HG03280 (cell line): ENCODE results near the gene RPS28.
"Not testable (repeated sequence)": the region's sequence is repeated elsewhere in the genome, so short reads cannot be mapped to it uniquely, and the experiment has no call there.

Source experiments
- ATAC-seq: cut with Tn5 transposase; IDR thresholded peaks from one replicate; pipeline ENCODE4 v1.9.1; 2021; ENCODE audit warnings: mild to moderate bottlenecking, moderate library complexity; ENCODE audit not compliant: unreplicated experiment

The RPS28 gene

GRCh38 chr19:8340341-8341096 lies 19.2 kb downstream of the RPS28 start:
- no peak for ATAC-seq

GRCh38 chr19:8341504-8341903 lies 20.2 kb downstream of the RPS28 start:
- ATAC-seq = not testable (repeated sequence)

DNA sequence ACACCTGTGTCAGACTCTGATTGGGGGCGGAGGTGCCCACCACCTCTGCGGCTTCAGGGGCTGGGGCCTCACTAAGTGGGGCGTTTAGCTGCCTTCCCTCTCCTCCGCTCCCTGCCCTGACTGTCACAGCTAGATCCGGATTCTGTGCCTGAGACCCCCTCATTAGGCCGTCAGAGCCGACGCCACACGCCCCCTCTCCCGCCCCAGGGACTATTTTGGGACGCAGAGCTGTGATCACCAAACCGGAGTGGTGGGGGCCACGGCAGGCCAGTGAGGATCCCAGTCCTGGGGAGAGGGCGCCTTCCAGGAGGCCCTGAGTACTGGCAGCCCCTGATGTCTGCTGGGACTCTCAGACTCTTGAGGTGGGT lies 21.0 kb downstream of the RPS28 start:
- ATAC-seq = no peak

- peak; percentile 92 for ATAC-seq
Measured at GRCh38 chr19:8342684-8343482, 21.6 kb downstream of the RPS28 start, which contains the start of gene KANK3. TSS of gene KANK3 (minus strand) at chr19:8343262. CDS start at chr19:8337828, 5,434 bp downstream.

DNA sequence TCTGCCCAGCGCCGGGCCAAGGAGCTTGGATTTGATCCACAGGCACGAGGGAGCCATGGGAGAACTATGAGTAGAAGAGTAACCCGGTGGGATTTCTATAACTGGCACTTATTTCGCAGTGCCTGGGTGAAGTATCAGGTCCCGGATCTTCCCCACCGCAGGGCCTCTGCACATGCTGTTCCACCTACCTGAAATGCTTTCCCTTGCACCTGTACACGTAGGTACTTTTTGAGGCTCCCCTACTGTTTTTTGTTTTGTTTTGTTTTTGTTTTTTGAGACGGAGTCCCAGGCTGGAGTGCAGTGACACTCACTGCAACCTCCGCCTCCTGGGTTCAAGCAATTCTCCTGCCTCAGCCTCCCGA lies 22.2 kb downstream of the RPS28 start:
- ATAC-seq = no peak

GRCh38 chr19:8349629-8350372 lies 28.5 kb downstream of the RPS28 start:
- ATAC-seq = not testable (repeated sequence)

DNA sequence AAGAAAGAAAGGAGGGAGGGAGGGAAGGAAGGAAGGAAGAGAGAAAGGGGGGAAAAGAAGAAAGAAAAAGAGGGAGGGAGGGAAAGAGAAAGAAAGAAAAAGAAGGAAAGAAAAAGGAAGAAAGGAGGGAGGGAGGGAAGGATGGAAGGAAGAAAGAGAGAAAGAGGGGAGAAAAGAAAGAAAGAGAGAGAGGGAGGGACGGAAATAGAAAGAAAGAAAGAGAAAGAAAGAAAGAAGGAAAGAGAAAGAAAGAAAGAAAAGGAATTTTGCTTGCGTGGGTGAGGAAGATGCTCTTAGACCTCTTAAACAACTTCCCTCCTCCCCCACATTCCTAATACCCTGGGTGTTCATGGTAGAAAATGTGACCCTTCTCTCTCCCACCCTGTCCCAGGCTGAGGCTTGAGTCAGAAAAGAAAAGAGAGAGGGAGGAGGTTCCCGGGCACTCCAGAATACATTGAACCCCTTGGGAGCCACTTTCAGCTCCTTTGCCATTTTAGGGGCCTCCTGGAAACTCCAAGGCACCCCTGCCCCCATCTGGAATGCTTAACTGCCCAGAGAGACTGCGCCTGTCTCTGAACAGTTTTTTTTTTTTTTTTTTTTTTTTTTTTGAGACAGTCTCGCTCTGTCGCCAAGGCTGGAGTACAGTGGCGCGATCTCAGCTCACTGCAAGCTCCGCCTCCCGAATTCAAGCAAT lies 31.0 kb downstream of the RPS28 start:
- no peak for ATAC-seq

DNA sequence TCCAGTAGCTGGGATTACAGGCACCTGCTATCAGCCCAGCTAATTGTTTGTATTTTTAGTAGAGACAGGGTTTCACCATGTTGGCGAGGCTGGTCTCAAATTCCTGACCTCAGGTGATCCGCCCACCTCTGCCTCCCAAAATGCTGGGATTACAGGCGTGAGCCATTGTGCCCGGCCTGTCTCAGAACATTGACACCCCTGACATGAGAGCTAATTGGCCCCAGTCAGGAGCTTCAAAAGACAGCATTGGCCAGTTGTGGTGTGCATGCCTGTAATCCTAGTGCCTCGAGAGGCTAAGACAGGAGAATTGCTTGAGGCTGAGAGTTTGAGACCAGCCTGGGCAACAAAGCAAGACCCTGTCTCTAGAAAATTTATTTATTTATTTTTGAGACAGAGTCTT lies 31.5 kb downstream of the RPS28 start:
- not testable (repeated sequence) for ATAC-seq

DNA sequence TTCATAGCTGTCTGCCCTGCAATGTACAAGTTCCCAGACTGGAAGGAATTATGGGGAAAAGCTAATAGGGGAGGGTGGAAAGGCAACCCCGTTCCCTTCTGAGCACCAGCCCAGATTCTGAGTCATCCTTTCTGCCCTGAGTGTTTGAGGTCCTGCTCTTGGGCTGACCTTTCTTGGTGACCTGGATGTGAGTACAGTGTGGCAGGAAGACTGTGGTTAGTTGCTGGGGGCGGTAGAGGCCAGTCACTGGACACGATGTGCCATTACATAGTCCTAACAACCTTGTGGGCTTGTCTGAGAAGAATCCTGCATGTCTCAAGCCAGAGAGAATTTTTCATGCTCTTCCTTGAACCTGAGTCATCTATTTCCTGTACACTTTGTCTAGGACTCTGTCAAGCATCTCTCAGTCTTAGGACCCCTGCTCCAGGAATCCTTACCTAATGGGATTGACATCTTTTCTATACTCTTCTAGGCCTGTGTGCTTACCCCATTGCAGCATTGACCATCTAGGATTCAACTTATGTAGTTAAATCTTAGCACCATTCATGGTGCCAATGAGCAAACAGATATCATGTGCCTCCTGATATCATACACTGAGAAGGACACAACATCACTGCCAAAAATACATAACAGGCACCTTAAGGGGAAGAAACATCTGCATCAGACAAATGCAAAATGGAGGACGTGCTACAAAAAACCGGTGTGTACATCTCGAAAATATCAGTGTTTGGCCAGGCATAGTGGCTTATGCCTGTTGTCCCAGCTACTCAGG lies 34.5 kb downstream of the RPS28 start:
- ATAC-seq = no peak

DNA sequence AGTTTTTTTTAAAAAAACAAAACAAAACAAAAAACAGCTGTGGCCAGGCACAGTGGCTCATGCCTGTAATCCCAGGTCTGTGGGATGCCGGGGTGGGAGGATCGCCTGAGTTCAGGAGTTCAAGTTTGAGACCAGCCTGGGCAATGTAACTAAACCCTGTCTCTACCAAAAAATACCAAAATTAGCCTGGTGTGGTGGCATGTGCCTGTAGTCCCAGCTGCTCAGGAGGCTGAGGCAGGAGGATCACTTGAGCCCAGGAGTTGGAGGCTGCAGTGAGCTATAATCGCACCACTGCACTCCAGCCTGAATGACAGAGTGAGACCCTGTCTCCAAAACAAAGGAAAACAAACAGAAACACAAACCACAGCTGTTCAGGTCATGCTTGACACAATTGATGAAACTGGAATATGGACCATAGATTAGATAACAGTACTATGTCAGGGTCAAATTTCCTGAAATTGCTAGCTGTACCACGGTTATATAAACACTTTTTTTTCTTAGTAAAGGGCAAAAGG lies 35.8 kb downstream of the RPS28 start:
- ATAC-seq = no peak

- no peak for ATAC-seq
Measured at GRCh38 chr19:8358948-8359347, 37.7 kb downstream of the RPS28 start.

GRCh38 chr19:8360196-8360595 lies 38.9 kb downstream of the RPS28 start:
- ATAC-seq = no peak

DNA sequence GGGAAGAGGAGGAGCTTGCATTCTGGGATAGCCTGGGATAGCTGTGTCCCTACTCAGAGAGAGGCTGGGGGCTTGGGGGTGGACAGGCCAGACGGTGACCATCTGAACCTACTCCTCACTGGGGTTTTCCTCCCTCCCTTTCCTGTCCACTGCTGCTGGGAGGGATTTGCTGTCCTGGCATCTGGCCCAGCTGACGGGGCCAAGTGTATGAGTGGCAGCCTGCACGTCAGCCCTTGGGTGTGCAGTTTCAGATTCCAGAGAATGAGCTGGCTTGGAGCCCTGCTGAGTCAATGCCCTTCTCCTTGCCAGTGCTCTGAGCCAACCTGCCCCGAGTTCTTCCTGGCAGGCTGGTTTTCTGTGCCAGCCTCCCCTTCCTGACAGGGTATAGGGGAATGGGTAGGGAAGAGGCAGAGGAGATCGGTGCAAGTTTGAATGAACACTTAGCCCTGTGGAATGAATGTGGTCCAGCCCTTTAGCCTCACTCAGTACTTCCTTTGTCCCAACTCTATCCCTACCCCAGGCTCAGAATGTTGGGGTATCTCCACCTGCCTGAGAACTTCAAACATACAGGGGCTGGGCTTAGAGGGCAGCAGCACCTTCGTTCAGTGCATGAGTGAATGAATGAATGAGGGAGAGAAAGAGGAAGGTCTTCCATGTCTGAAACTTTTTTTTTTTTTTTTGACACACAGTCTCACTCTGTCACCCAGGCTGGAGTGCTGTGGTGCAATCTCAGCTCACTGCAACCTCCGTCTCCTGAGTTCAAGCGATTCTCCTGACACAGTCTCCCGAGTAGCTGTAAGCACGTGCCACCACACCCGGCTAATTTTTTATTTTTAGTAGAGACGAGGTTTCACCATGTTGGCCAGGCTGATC lies 40.9 kb downstream of the RPS28 start:
- ATAC-seq = no peak

DNA sequence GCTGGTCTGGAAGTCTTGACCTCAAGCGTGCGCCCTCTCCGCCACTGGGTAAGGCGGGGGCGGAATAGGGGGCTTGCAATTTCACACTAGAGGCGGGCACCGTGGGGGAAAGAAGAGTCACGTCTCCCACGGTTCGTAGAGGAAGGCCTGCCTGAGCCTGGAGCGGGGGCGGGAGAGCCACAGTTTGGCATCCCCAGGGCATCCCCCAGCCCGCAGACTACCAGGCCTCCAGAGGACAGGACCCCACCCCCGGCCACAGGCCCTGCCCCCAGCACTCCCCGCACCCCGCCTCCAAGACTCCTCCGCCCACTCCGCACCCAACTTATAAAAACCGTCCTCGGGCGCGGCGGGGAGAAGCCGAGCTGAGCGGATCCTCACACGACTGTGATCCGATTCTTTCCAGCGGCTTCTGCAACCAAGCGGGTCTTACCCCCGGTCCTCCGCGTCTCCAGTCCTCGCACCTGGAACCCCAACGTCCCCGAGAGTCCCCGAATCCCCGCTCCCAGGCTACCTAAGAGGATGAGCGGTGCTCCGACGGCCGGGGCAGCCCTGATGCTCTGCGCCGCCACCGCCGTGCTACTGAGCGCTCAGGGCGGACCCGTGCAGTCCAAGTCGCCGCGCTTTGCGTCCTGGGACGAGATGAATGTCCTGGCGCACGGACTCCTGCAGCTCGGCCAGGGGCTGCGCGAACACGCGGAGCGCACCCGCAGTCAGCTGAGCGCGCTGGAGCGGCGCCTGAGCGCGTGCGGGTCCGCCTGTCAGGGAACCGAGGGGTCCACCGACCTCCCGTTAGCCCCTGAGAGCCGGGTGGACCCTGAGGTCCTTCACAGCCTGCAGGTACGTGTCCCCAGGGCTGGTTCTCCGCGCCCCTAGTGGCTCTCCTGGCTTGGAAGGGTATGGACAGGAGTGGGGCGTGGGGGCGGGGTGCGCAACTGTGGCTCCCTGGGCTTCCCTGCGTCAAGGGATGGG lies 42.8 kb downstream of the RPS28 start, which contains the start of gene ANGPTL4:
Gene ANGPTL4, plus strand, starts transcription at position 353 of the 969 bp plus-strand sequence. Its CDS starts 167 bp downstream, at position 520.
- no peak for ATAC-seq

DNA sequence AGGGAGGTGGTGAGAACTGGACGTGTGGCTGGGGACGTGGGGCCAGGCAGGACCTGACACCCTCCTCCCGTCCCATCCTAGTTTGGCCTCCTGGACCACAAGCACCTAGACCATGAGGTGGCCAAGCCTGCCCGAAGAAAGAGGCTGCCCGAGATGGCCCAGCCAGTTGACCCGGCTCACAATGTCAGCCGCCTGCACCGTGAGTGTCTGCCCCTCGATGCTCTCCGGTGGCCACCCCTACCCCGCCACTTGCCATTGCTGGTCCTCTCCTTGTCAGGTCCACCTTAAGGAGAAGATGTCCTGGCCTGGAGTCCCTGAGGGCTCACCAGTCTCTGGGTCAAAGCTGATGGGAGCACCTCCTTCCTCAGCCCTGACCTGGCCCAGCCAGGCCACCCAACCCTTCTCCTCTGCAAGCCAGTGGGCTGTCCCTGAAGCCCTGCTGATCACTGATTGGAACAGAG lies 44.9 kb downstream of the RPS28 start:
- no peak for ATAC-seq

DNA sequence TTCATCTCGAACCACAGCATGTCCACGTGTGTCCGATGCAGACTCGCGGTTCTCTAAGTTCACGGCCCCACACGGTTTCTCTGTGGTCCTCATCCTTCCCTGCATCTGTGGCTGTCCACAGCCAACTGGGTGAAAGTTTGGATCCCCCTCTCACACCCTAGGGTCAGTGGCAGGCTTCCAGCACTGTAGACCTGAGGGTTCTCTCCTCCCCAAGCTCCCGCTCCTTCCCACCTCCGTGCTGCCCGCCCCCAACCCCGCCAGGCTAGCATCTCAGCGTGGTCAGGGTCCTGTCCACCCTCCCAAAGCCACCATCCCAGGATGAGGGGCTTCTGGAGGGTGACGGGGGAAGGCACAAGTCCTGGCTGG lies 45.6 kb downstream of the RPS28 start:
- ATAC-seq = no peak

DNA sequence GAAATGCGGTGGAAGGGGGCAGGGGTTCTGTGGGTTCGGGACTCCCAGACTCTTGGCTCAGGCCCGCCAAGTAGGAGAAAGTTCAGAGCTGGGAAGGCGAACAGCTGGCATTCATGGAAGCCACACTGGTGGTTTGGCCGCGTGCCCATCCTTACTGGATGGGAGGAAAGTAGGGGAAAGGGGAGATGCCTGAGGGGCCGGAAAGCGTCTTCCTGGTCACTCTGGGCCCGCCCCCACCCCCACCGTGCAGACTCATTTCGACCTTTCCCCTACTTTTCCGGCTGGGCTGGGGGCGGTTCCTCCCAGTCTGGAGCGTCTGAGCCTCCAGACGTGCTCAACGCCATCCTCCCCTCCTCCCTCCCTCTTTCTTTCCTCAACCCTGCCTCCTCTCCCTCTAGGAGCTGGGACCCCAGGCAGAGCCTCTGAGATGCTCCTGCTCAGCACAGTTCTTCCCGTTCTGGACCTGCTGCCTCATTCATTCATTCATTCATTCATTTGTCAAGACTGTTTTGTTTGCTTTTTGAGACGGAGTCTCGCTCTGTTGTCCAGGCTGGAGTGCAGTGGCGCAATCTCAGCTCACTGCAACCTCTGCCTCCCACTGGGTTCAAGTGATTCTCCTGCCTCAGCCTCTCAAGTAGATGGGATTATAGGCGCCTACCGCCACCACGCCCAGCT lies 46.2 kb downstream of the RPS28 start:
- ATAC-seq = no peak
